ENCODE measurements around the gene FAM118B. TPM values are rescaled to one million over a fixed set of nuclear protein-coding genes. Genes with fewer than 3 reads are reported as not detected.

The FAM118B gene
- total RNA-seq, 1 donor from 2014 or later, result 28.4 TPM

GRCh38 chr11:126192361-126192760, 19.2 kb upstream of the FAM118B start:
- no peak for TF ChIP-seq CTCF (conservative IDR thresholded peaks at IDR 0.05)
- H3K4me3 Mint-ChIP-seq, result no peak overlapping the region
- H3K4me1 Mint-ChIP-seq, result peaks cover 8% of the 10 kb centered on the region
- peaks cover 9% of the 10 kb centered on the region for H3K27me3 Mint-ChIP-seq (ENCODE audit: low read depth)
- no peaks in the 10 kb centered on the region for H3K9me3 Mint-ChIP-seq
- no peak overlapping the region for H3K27ac Mint-ChIP-seq (ENCODE audit: unreplicated experiment)
- peaks cover 36% of the 10 kb centered on the region for H3K36me3 Mint-ChIP-seq (ENCODE audit: low read depth)
- DNase-seq (ENCODE audit: low read depth, low spot score), result no peak

GRCh38 chr11:126193038-126193478, 18.5 kb upstream of the FAM118B start:
- Mint-ChIP-seq H3K9me3 (no peaks in the 10 kb centered on the region), H3K4me1 (peaks cover 8% of the 10 kb centered on the region), H3K27me3 (ENCODE audit: low read depth) (peaks cover 9% of the 10 kb centered on the region), H3K36me3 (ENCODE audit: low read depth) (peaks cover 43% of the 10 kb centered on the region), H3K4me3 (no peak overlapping the region), H3K27ac (ENCODE audit: unreplicated experiment) (no peak overlapping the region)
- no peak for TF ChIP-seq CTCF (conservative IDR thresholded peaks at IDR 0.05)
- no peak for DNase-seq (ENCODE audit: low read depth, low spot score)

DNA sequence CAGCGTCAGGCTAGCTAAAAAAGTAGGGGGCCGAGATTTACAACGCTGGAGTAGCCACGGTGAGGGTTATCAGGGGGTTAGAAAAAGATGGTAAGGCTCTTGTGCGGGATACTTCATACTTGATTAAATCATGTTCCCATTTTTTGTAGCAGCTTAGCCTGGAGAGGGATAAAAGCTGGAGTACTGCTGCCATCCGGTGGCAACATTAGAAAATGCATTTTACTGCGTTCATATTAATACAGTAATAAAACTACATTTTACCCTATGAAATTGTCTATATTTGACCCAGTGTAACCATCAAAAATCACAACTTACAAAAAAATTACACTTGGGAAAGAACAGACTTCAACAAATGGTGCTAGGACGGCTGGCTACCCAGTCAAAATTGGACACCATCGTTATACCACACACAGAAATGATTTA, 17.4 kb upstream of the FAM118B start:
- Mint-ChIP-seq H3K4me1 (peaks cover 8% of the 10 kb centered on the region), H3K4me3 (no peak overlapping the region), H3K9me3 (no peaks in the 10 kb centered on the region), H3K36me3 (ENCODE audit: low read depth) (peaks cover 47% of the 10 kb centered on the region), H3K27me3 (ENCODE audit: low read depth) (no peaks in the 10 kb centered on the region), H3K27ac (ENCODE audit: unreplicated experiment) (no peak overlapping the region)
- DNase-seq (ENCODE audit: low read depth, low spot score), result peak; percentile 57
- TF ChIP-seq CTCF (conservative IDR thresholded peaks at IDR 0.05), result peak; percentile 95

GRCh38 chr11:126195119-126195518, 16.5 kb upstream of the FAM118B start:
- no peaks in the 10 kb centered on the region for H3K9me3 Mint-ChIP-seq
- no peak overlapping the region for H3K27ac Mint-ChIP-seq (ENCODE audit: unreplicated experiment)
- no peak for DNase-seq (ENCODE audit: low read depth, low spot score)
- no peak overlapping the region for H3K4me3 Mint-ChIP-seq
- H3K4me1 Mint-ChIP-seq, result peaks cover 8% of the 10 kb centered on the region
- peaks cover 47% of the 10 kb centered on the region for H3K36me3 Mint-ChIP-seq (ENCODE audit: low read depth)
- TF ChIP-seq CTCF (conservative IDR thresholded peaks at IDR 0.05), result no peak
- H3K27me3 Mint-ChIP-seq (ENCODE audit: low read depth), result no peaks in the 10 kb centered on the region

DNA sequence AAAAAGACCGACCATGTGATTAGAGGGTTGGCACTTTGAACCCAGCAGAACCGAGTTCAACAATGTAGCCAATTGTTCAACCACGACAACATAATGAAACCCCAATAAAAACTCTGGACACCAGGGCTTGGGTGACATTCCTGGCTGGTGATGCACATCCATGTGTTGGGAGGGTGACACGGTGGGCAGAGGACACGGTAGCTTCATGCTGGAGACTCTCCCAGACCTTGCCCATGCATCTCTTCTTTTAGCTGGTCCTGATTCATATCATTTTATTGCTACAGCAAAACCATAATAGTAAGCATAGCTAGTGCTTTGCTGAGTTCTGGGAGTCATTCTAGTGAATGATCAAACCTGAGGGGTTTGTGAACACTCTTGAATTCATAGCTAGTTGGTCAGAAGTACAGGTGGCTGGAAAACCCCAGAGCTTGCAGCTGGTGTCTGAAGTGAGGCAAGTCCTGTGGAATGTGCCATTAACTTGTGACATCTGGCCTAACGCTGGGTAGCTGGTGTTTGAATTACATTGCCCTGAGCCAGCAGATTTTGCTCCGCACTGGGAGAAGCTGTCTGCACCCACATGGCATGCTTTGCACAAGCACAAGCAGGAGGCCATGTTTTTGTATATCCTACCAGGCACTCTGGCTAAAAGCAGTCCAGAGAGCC, 14.2 kb upstream of the FAM118B start:
- Mint-ChIP-seq H3K4me1 (peaks cover 8% of the 10 kb centered on the region), H3K27ac (ENCODE audit: unreplicated experiment) (no peak overlapping the region)

More for the DNA sequence above, 14.2 kb upstream of the FAM118B start:
- DNase-seq (ENCODE audit: low read depth, low spot score), result no peak
- Mint-ChIP-seq H3K27me3 (ENCODE audit: low read depth) (no peaks in the 10 kb centered on the region), H3K36me3 (ENCODE audit: low read depth) (peaks cover 41% of the 10 kb centered on the region), H3K4me3 (no peak overlapping the region), H3K9me3 (no peaks in the 10 kb centered on the region)
- TF ChIP-seq CTCF (conservative IDR thresholded peaks at IDR 0.05), result no peak

Measured in neural crest cell (in vitro differentiated cells).